GM12873 (cell line): ENCODE results near the gene EIF1AD.

ENCODE experiments used
- TF ChIP-seq, protein P1 (sequence below): IDR thresholded peaks from 2 replicates; pipeline ENCODE4 v1.5.1; 2012; ENCODE audit warnings: low read depth, mild to moderate bottlenecking, moderate library complexity, low read length, control low read depth; ENCODE audit not compliant: insufficient read depth; ENCODE audit errors: missing control alignments

The EIF1AD gene

GRCh38 chr11:65987336-65987735 lies 14.6 kb downstream of the EIF1AD start:
- TF ChIP-seq, protein P1, sequence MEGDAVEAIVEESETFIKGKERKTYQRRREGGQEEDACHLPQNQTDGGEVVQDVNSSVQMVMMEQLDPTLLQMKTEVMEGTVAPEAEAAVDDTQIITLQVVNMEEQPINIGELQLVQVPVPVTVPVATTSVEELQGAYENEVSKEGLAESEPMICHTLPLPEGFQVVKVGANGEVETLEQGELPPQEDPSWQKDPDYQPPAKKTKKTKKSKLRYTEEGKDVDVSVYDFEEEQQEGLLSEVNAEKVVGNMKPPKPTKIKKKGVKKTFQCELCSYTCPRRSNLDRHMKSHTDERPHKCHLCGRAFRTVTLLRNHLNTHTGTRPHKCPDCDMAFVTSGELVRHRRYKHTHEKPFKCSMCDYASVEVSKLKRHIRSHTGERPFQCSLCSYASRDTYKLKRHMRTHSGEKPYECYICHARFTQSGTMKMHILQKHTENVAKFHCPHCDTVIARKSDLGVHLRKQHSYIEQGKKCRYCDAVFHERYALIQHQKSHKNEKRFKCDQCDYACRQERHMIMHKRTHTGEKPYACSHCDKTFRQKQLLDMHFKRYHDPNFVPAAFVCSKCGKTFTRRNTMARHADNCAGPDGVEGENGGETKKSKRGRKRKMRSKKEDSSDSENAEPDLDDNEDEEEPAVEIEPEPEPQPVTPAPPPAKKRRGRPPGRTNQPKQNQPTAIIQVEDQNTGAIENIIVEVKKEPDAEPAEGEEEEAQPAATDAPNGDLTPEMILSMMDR = no peak

GRCh38 chr11:65983589-65983987 lies 18.4 kb downstream of the EIF1AD start:
- TF ChIP-seq, protein P1 = no peak

DNA sequence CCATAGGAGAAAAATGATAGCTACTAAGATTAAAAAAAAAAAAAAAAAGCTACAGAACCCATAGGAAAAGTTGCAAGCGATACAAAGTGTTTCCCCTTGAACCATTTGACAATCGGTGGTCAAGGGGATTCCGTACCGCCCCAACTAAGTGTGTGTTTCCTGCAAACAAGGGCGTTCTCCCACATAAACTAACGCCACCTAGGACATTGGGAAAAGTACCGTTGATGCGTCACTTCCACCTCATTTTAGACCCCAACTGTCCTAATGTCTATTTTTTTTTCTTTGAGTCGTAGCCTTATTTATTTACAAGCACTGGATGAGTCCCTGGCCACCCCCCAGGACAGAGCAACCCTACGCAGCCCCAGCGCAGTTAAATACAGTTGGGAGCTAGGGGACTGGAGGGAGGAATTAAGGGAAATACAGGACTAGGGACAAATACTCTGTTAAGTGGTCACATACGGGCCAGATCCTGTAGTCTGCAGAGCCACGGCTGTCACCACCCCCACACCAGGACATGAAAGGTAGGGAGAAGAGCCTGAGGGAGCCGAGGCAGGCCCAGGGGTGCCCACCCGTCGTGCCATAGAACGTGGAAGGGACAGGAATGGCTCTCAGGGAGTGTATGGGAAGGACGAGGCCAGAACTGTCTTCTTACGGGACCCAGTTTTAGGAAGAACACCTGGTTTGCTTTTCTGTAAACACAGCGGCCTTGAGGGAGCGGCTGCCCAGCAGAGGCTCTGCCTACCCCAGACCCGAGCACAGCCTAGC lies 19.0 kb downstream of the EIF1AD start:
- TF ChIP-seq, protein P1 = no peak

- TF ChIP-seq, protein P1 = no peak
Measured at GRCh38 chr11:65981972-65982823, 19.8 kb downstream of the EIF1AD start.

- TF ChIP-seq, protein P1 = no peak
Measured at GRCh38 chr11:65981101-65981740, 20.7 kb downstream of the EIF1AD start.

DNA sequence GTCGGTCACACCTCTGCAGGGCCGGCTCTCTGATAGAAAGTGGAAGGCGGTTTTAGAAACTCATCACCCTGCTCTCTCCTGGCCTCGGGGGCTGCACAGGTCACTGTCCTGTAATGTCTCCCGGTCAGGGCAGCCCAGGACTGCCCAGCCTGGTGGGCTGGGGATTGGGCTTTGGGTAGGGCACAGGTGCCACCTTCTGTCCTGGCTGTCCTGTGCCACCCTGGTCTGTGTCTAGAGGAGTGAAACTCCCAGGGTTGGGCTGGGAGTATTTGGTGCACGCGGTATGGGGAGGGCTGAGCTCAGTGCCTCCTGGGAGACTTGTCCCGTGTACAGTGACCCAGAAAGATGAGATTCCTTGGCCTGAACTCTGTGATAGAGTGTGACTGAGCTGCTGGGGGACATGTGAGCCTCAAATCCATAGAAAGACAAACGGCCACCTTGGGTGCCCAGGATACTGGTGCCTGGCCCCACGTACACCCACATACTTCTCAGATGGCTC lies 22.6 kb downstream of the EIF1AD start:
- TF ChIP-seq, protein P1 = no peak
